Measurements from ENCODE around the gene DYRK1A. TPM values are rescaled to one million over a fixed set of nuclear protein-coding genes. Genes with fewer than 3 reads are reported as not detected.

Gene DYRK1A
- total RNA-seq, 4 donors from 2014 or later = 81.8 to 108 (median 87.4) TPM

DNA sequence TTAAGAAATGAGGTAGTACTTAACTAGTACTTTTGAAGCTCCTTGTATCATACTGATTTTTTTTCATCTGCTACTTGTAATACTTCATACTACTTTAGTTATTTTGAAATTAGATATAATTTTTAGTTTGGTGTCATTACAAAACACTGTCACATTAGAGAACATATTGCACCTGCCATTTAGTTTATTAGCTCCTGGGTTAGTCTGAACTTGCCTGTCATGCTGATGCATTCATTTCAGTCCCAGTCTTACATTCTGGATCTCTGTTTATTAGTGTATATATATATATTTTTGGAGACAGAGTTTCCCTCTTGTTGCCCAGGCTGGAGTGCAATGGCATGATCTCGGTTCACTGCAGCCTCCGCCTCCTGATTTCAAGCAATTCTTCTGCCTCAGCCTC lies 50.3 kb downstream of the DYRK1A start:
- no peaks in the 10 kb centered on the region for H3K9me3 ChIP-seq
- no peak overlapping the region for H3K4me3 ChIP-seq
- H3K27me3 ChIP-seq = no peaks in the 10 kb centered on the region
- no peak for DNase-seq (ENCODE audit: extremely low spot score)
- no peaks in the 10 kb centered on the region for H3K36me3 ChIP-seq
- 90% methylated on average over 2 of the region's 2 CpGs for whole genome bisulfite sequencing
- H3K4me1 ChIP-seq = peaks cover 68 to 95% (median 90%) of the 10 kb centered on the region in 4 donors
- H3K27ac ChIP-seq (replicated peaks in 1 of 4) = no peak overlapping the region
- intact Hi-C loops (cut with DNase I) = no loop called here
- TF ChIP-seq POLR2AphosphoS5 (IDR thresholded peaks at IDR 0.05) (no peak), POLR2A (IDR thresholded peaks at IDR 0.05; ENCODE audit: low read depth) (no peak), EP300 (IDR thresholded peaks at IDR 0.05) (no peak)
- TF ChIP-seq, protein P1, sequence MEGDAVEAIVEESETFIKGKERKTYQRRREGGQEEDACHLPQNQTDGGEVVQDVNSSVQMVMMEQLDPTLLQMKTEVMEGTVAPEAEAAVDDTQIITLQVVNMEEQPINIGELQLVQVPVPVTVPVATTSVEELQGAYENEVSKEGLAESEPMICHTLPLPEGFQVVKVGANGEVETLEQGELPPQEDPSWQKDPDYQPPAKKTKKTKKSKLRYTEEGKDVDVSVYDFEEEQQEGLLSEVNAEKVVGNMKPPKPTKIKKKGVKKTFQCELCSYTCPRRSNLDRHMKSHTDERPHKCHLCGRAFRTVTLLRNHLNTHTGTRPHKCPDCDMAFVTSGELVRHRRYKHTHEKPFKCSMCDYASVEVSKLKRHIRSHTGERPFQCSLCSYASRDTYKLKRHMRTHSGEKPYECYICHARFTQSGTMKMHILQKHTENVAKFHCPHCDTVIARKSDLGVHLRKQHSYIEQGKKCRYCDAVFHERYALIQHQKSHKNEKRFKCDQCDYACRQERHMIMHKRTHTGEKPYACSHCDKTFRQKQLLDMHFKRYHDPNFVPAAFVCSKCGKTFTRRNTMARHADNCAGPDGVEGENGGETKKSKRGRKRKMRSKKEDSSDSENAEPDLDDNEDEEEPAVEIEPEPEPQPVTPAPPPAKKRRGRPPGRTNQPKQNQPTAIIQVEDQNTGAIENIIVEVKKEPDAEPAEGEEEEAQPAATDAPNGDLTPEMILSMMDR (IDR thresholded peaks at IDR 0.05) = no peak

DNA sequence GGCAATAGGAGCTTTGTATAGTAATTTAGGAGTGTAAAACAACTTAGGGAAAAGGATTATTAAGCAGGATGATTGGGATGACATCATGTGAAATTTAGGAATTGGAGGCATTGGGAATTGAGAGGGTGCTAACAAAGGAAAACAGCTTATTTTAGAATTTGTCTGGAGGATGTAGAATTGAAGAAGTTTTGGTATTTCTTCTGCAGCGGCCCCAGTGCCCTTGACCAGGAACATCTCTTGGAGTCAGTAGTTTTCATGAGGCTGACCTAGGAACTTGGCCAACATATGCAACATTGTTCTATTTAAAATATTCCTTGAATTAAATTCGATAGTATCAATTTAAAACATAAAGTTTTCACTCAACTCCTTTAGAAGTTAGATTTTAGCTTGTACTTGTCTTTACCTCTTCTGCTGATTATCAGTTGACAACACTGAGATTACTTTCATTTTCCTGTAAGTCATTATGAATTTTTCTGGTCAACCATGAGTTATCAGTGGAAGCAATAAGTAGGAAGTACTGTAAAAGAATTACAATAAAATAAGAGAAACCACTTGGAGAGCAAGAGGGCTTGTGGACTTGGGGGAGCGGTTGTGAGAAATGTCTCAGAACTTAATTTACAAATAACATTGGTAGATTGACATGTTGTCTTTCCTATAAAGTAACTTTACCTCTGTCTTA lies 52.8 kb downstream of the DYRK1A start:
- Histone ChIP-seq H3K27ac (replicated peaks in 1 of 4) (no peak overlapping the region), H3K4me3 (no peak overlapping the region), H3K27me3 (no peaks in the 10 kb centered on the region), H3K4me1 (peaks cover 54 to 92% (median 80%) of the 10 kb centered on the region in 4 donors), H3K36me3 (peaks cover 0 to 5% (median 0%) of the 10 kb centered on the region in 4 donors), H3K9me3 (no peaks in the 10 kb centered on the region)
- WGBS = 91% methylated on average over 3 of the region's 3 CpGs
- intact Hi-C loops (cut with DNase I) = no loop called here
- TF ChIP-seq POLR2A (IDR thresholded peaks at IDR 0.05; ENCODE audit: low read depth) (no peak), EP300 (IDR thresholded peaks at IDR 0.05) (no peak), POLR2AphosphoS5 (IDR thresholded peaks at IDR 0.05) (no peak)
- TF ChIP-seq, protein P1 (IDR thresholded peaks at IDR 0.05) = no peak
- DNase-seq (ENCODE audit: extremely low spot score) = no peak

DNA sequence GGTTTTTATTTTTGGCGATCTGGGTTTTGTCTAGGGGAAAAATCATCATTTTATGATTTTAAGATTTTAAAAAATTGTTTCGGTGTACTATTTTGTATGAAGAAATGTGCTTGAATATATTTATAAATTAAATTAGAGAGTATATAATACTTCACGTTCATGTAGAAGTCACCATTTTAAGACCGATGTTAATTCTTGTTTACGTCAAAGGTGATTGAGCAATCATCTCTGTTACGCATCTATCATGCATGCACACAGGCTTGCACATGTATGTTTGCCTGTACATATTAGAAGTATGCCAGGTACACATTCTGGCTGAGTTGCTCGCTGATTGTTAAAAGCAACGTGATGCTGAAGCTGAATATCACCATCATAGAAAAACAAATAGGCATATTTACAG lies 54.7 kb downstream of the DYRK1A start:
- Histone ChIP-seq H3K4me1 (peaks cover 52 to 91% (median 77%) of the 10 kb centered on the region in 4 donors), H3K27me3 (no peaks in the 10 kb centered on the region), H3K4me3 (no peak overlapping the region), H3K9me3 (no peaks in the 10 kb centered on the region), H3K27ac (replicated peaks in 1 of 4) (no peak overlapping the region), H3K36me3 (peaks cover 0 to 5% (median 0%) of the 10 kb centered on the region in 4 donors)
- 94% methylated on average over 8 of the region's 8 CpGs for WGBS
- intact Hi-C loops (cut with DNase I) = no loop called here
- TF ChIP-seq, protein P1 (IDR thresholded peaks at IDR 0.05) = no peak
- TF ChIP-seq POLR2AphosphoS5 (IDR thresholded peaks at IDR 0.05) (no peak), POLR2A (IDR thresholded peaks at IDR 0.05; ENCODE audit: low read depth) (no peak), EP300 (IDR thresholded peaks at IDR 0.05) (no peak)
- no peak for DNase-seq (ENCODE audit: extremely low spot score)

DNA sequence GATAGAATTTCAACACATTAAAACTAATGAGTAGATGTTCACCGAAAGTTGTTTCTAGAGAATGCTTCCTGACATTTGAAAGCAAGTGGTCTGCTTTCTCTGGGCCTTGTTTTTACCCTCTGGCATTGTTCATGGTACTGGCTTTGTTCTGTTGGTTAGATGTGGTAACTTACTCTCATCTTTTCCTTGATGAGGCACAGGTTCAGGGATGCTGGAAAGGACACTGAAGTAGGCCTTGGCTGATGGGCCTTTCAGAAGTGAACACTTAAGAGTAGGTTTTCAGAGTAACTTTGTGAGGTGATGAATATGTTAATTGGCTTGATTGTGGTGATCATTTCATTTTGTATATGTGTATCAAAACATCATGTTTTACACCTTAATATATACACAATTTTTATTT lies 55.8 kb downstream of the DYRK1A start:
- Histone ChIP-seq H3K27me3 (no peaks in the 10 kb centered on the region), H3K4me3 (no peak overlapping the region), H3K4me1 (peaks cover 50 to 80% (median 67%) of the 10 kb centered on the region in 4 donors), H3K9me3 (no peaks in the 10 kb centered on the region), H3K36me3 (peaks cover 0 to 10% (median 0%) of the 10 kb centered on the region in 4 donors), H3K27ac (replicated peaks in 1 of 4) (no peak overlapping the region)
- intact Hi-C loops (cut with DNase I) = no loop called here
- 96% methylated on average over 1 of the region's 1 CpG for WGBS
- no peak for DNase-seq (ENCODE audit: extremely low spot score)
- TF ChIP-seq, protein P1 (IDR thresholded peaks at IDR 0.05) = no peak
- no peak for TF ChIP-seq POLR2A (IDR thresholded peaks at IDR 0.05; ENCODE audit: low read depth)
- TF ChIP-seq EP300 (IDR thresholded peaks at IDR 0.05) = no peak

All from esophagus muscularis mucosa (tissue), 4 donors.